Measurements from ENCODE around the gene CDKAL1. TPM values are rescaled to one million over a fixed set of nuclear protein-coding genes. Genes with fewer than 3 reads are reported as not detected.
A peak's percentile ranks its signal among the peaks of the same experiment; 100 is the strongest.
"Not testable (repeated sequence)": the region's sequence is repeated elsewhere in the genome, so short reads cannot be mapped to it uniquely, and the experiment has no call there.

CDKAL1 gene
- total RNA-seq, 1 donor from 2014 or later, result 9.6 TPM

DNA sequence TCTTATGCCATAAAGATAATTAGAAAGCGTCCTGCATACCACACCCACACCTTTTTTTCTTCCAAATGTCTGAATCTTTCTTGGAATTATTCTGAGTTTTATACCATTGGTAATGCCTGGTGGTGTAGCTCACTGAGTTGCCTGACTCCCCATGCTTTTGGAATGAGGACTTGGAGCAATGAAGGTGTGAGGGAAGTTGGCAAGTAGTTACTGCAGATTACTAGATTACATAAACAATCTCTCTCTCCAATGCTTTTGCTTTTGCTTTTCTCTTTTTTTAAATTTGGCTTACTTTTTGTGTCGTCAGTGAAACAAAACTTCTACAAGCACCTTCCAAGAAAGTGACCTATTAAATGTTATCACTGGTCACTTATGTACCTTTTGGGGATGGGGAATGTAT, 653.2 kb downstream of the CDKAL1 start:
- H3K4me1 Mint-ChIP-seq (ENCODE audit: low read depth), result peaks cover 51% of the 10 kb centered on the region
- no peak overlapping the region for H3K4me3 Mint-ChIP-seq (ENCODE audit: unreplicated experiment)
- no peak for TF ChIP-seq CTCF (IDR thresholded peaks at IDR 0.05)
- DNase-seq (ENCODE audit: low spot score), result no peak
- H3K9me3 Mint-ChIP-seq (ENCODE audit: low read depth), result no peaks in the 10 kb centered on the region
- H3K27me3 Mint-ChIP-seq (ENCODE audit: low read depth), result no peaks in the 10 kb centered on the region
- no peak overlapping the region for H3K27ac Mint-ChIP-seq (ENCODE audit: unreplicated experiment)
- H3K36me3 Mint-ChIP-seq (ENCODE audit: low read depth), result no peaks in the 10 kb centered on the region

DNA sequence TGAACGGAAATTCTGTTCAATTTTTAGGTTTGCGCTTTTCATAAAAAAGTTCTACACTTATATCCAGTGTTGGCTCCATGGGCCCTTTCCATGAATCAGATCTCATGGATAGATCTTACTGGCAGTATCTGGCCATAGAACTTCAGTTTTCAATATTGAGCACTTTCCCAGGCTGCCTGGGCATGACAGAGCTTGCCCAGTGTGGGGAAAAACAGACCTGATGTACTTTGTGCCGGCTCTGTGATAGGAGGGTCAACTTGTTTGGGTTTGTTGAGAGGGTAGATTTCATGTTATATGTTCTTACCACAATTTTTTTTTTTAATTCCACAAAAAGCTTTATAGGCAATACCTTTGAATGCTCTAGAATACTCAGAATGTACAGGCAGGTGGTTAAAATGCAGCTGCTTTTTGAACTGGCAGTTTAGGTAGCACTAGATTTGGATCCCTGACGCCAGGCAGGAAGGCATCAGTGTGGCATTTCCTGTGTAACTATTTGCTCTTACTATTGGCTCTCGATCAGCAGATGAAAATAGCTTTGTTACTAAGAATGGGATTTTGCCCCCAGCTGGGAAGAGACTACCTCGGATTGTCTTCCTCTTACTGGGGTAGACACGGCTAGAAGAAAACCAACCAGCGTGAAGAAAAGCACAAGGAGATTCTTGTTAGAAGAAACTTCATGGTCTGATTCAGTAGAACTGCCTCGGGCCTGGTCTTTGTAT, 654.4 kb downstream of the CDKAL1 start:
- TF ChIP-seq CTCF (IDR thresholded peaks at IDR 0.05), result no peak
- Mint-ChIP-seq H3K27me3 (ENCODE audit: low read depth) (no peaks in the 10 kb centered on the region), H3K4me1 (ENCODE audit: low read depth) (peaks cover 51% of the 10 kb centered on the region), H3K9me3 (ENCODE audit: low read depth) (peaks cover 4% of the 10 kb centered on the region), H3K36me3 (ENCODE audit: low read depth) (peaks cover 2% of the 10 kb centered on the region), H3K4me3 (ENCODE audit: unreplicated experiment) (no peak overlapping the region), H3K27ac (ENCODE audit: unreplicated experiment) (peak overlapping the region; percentile 52)
- no peak for DNase-seq (ENCODE audit: low spot score)

DNA sequence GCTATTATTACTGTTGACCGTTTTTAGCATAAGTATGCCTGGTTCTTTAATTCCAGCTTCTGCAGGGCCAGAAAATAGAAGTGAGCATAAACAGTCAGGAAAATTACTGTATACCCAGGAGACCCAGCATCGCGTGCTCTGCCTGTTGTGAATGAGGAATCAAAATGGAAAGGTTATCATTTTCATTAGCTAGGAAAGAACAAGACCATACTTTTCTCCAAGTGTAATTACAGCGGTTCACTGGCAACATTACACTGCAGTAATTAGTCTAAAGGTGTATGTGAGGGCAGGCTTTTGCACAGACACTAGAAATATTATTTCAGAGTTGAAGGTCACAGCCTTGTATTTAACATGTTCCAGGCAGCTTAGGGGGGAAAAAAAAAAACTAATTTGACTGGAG, 655.5 kb downstream of the CDKAL1 start:
- peaks cover 4% of the 10 kb centered on the region for H3K36me3 Mint-ChIP-seq (ENCODE audit: low read depth)
- no peak overlapping the region for H3K27ac Mint-ChIP-seq (ENCODE audit: unreplicated experiment)
- DNase-seq (ENCODE audit: low spot score), result no peak
- no peak overlapping the region for H3K4me3 Mint-ChIP-seq (ENCODE audit: unreplicated experiment)
- TF ChIP-seq CTCF (IDR thresholded peaks at IDR 0.05), result no peak
- H3K27me3 Mint-ChIP-seq (ENCODE audit: low read depth), result no peaks in the 10 kb centered on the region
- peaks cover 10% of the 10 kb centered on the region for H3K9me3 Mint-ChIP-seq (ENCODE audit: low read depth)
- peaks cover 51% of the 10 kb centered on the region for H3K4me1 Mint-ChIP-seq (ENCODE audit: low read depth)

DNA sequence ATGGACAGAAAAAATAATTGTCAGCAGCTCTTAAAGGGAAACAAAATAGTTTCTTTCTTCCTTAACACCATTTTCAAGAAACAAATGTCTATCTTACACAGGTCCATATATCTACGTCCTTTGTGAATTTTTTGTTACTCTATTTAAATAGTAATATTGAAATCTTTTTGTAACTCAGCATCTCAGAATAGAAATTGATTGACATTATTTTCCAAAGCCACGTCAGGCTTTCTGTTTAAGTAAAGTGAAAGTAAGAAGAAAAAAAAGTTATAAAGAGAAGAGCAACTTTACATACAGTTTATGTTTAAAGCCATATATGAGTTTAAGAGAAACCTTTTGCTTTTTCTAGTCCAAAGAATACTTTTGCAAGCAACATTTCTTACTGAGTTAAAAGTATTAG, 656.4 kb downstream of the CDKAL1 start:
- H3K9me3 Mint-ChIP-seq (ENCODE audit: low read depth), result peaks cover 10% of the 10 kb centered on the region
- no peak for TF ChIP-seq CTCF (IDR thresholded peaks at IDR 0.05)
- no peak for DNase-seq (ENCODE audit: low spot score)
- H3K4me1 Mint-ChIP-seq (ENCODE audit: low read depth), result peaks cover 48% of the 10 kb centered on the region
- no peaks in the 10 kb centered on the region for H3K27me3 Mint-ChIP-seq (ENCODE audit: low read depth)
- H3K27ac Mint-ChIP-seq (ENCODE audit: unreplicated experiment), result no peak overlapping the region
- no peak overlapping the region for H3K4me3 Mint-ChIP-seq (ENCODE audit: unreplicated experiment)
- H3K36me3 Mint-ChIP-seq (ENCODE audit: low read depth), result peaks cover 4% of the 10 kb centered on the region

GRCh38 chr6:21193790-21194475, 659.7 kb downstream of the CDKAL1 start:
- no peak for TF ChIP-seq CTCF (IDR thresholded peaks at IDR 0.05)
- H3K36me3 Mint-ChIP-seq (ENCODE audit: low read depth), result peaks cover 4% of the 10 kb centered on the region
- H3K27ac Mint-ChIP-seq (ENCODE audit: unreplicated experiment), result no peak overlapping the region
- no peak for DNase-seq (ENCODE audit: low spot score)
- H3K27me3 Mint-ChIP-seq (ENCODE audit: low read depth), result no peaks in the 10 kb centered on the region
- H3K4me1 Mint-ChIP-seq (ENCODE audit: low read depth), result peaks cover 24% of the 10 kb centered on the region
- no peak overlapping the region for H3K4me3 Mint-ChIP-seq (ENCODE audit: unreplicated experiment)
- H3K9me3 Mint-ChIP-seq (ENCODE audit: low read depth), result peaks cover 10% of the 10 kb centered on the region

- not testable (repeated sequence) for H3K27ac Mint-ChIP-seq (ENCODE audit: unreplicated experiment); DNase-seq (ENCODE audit: low spot score); H3K27me3 Mint-ChIP-seq (ENCODE audit: low read depth); H3K9me3 Mint-ChIP-seq (ENCODE audit: low read depth); H3K4me3 Mint-ChIP-seq (ENCODE audit: unreplicated experiment); H3K36me3 Mint-ChIP-seq (ENCODE audit: low read depth)
- H3K4me1 Mint-ChIP-seq (ENCODE audit: low read depth), result peaks cover 14% of the 10 kb centered on the region
Measured at GRCh38 chr6:21195301-21195700, 661.0 kb downstream of the CDKAL1 start.
